ENCODE measurements around the gene MTX2. TPM values are rescaled to one million over a fixed set of nuclear protein-coding genes. Genes with fewer than 3 reads are reported as not detected.

MTX2 gene
- total and polyA plus RNA-seq, 2 donors (not counting 3 experiments of a cell fraction or from before 2014, with no cell fraction given) = 31.3 TPM

DNA sequence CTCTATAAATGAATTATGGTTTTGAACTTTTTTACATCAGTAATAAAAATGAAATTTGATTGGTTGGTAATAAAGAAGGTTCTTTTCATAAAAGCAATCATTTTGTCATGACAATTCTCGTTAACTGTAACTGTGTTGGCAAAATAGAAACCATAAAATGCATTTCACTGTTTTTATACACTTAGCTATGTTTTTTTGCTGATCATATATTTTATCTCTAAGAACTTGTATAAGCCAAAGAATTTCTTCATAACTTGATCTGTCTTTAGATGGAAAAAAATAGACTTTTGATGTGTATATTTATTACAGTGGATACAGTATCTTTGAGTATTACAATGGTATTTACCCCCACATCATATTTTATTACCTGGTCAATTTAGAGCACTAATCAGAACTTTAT, 9.7 kb downstream of the MTX2 start:
- no peak overlapping the region for H3K4me2 ChIP-seq (ENCODE audit: insufficient read depth, low read length)
- CTCF ChIA-PET = interaction anchor here (0.9 to 1.3 kb wide), 2 partner anchors 10 to 176 kb away, joined by 3 read pairs; partner anchors contain the start of gene MTX2
- TF ChIP-seq FOS (IDR thresholded peaks at IDR 0.05; ENCODE audit: borderline replicate concordance, insufficient read depth, low read length) = no peak
- TF ChIP-seq POLR2AphosphoS5 (IDR thresholded peaks at IDR 0.05; ENCODE audit: insufficient read depth, low read depth, low read length) = no peak
- no peak for TF ChIP-seq JUN (IDR thresholded peaks at IDR 0.05; ENCODE audit: borderline replicate concordance, insufficient read depth, insufficient read length, low read depth)
- TF ChIP-seq EZH2 (IDR thresholded peaks at IDR 0.05; ENCODE audit: borderline replicate concordance, low read depth, low read length, severe bottlenecking) = no peak
- no peak for TF ChIP-seq MYC (IDR thresholded peaks at IDR 0.05; ENCODE audit: low read depth, low read length)
- TF ChIP-seq, protein P1, sequence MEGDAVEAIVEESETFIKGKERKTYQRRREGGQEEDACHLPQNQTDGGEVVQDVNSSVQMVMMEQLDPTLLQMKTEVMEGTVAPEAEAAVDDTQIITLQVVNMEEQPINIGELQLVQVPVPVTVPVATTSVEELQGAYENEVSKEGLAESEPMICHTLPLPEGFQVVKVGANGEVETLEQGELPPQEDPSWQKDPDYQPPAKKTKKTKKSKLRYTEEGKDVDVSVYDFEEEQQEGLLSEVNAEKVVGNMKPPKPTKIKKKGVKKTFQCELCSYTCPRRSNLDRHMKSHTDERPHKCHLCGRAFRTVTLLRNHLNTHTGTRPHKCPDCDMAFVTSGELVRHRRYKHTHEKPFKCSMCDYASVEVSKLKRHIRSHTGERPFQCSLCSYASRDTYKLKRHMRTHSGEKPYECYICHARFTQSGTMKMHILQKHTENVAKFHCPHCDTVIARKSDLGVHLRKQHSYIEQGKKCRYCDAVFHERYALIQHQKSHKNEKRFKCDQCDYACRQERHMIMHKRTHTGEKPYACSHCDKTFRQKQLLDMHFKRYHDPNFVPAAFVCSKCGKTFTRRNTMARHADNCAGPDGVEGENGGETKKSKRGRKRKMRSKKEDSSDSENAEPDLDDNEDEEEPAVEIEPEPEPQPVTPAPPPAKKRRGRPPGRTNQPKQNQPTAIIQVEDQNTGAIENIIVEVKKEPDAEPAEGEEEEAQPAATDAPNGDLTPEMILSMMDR (IDR thresholded peaks at IDR 0.05; ENCODE audit: extremely low read depth in 1 of 2, insufficient read depth in 1 of 2, low read depth in 1 of 2, low read length in 2 of 2) = no peak
- no peak for TF ChIP-seq POLR2A (IDR thresholded peaks at IDR 0.05; ENCODE audit: low read depth, low read length)
- TF ChIP-seq, protein P2, sequence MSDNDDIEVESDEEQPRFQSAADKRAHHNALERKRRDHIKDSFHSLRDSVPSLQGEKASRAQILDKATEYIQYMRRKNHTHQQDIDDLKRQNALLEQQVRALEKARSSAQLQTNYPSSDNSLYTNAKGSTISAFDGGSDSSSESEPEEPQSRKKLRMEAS (IDR thresholded peaks at IDR 0.05; ENCODE audit: insufficient read depth, insufficient read length) = no peak
- no peak for TF ChIP-seq GATA2 (IDR thresholded peaks at IDR 0.05; ENCODE audit: insufficient read depth, insufficient read length, low read depth, low read length)
- H3K36me3 ChIP-seq (ENCODE audit: control insufficient read depth in 2 of 2, extremely low read depth in 1 of 2, insufficient read depth in 2 of 2, low read length in 2 of 2) = no peaks in the 10 kb centered on the region
- no peak overlapping the region for H2AFZ ChIP-seq (ENCODE audit: low read depth, low read length)
- H3K27me3 ChIP-seq (ENCODE audit: control insufficient read depth in 2 of 2, insufficient read depth in 2 of 2, low read length in 2 of 2) = no peaks in the 10 kb centered on the region
- no peak overlapping the region for H3K4me3 ChIP-seq (replicated peaks in 1 of 3; ENCODE audit: insufficient read depth in 1 of 3, low read depth in 1 of 3, low read length in 3 of 3)
- no peak for DNase-seq (ENCODE audit: low read depth, low spot score)
- FAIRE-seq = no peak
- no peak overlapping the region for H3K27ac ChIP-seq (ENCODE audit: insufficient read depth, low read depth, low read length)
- POLR2A ChIA-PET = no interaction called here
- H4K20me1 ChIP-seq (replicated peaks; ENCODE audit: control insufficient read depth, extremely low read depth, insufficient read depth, low read length) = no peaks in the 10 kb centered on the region
- peaks cover 47% of the 10 kb centered on the region for H3K79me2 ChIP-seq (ENCODE audit: control insufficient read depth, insufficient read depth, low read length)
- peaks cover 17% of the 10 kb centered on the region for H3K4me1 ChIP-seq (ENCODE audit: control insufficient read depth, extremely low read depth, insufficient read depth, low read length)
- no peaks in the 10 kb centered on the region for H3K9me3 ChIP-seq (replicated peaks; ENCODE audit: control insufficient read depth, insufficient read depth, low read length)
- intact Hi-C loops (cut with micrococcal nuclease) = no loop called here
- H3K9ac ChIP-seq (replicated peaks; ENCODE audit: extremely low read depth, insufficient read depth, low read length) = no peak overlapping the region
- BruUV-seq (replicated peaks) = no TSS peak
- no peaks in the 10 kb centered on the region for H3K9me1 ChIP-seq (replicated peaks; ENCODE audit: control insufficient read depth, extremely low read depth, insufficient read depth, low read length)
- dilution Hi-C loops (cut with MboI; ENCODE audit: extremely low pct_ligation_motif_present, low sequenced_read_pairs) = no loop called here
